Omental fat pad (tissue), 4 donors: ENCODE data around the gene THEM4. TPM values are rescaled to one million over a fixed set of nuclear protein-coding genes. Genes with fewer than 3 reads are reported as not detected.
A peak's percentile ranks its signal among the peaks of the same experiment; 100 is the strongest.

Source experiments
- ATAC-seq: fragments of 150-250 bp; one replicate; pipeline ENCODE4 v1.9.1; 2016; ENCODE audit warnings: mild to moderate bottlenecking, moderate library complexity; ENCODE audit not compliant: low FRiP score
- DNase-seq: peaks from one replicate; pipeline ENCODE4 v3.0.0-alpha.2; 2019; ENCODE audit warnings: low spot score
- CTCF ChIP-seq, 3 donors: fragments of 450-650 bp; IDR thresholded peaks; one replicate each; pipeline ENCODE4 v1.5.1; 2016 to 2017; ENCODE audit warnings: antibody characterized with exemption in 3 of 3, mild to moderate bottlenecking in 3 of 3, moderate library complexity in 2 of 3
- total RNA-seq, 4 donors: library from RNA; depleted of rRNA; stranded (reverse); fragments of >200 nt; gene quantifications; one replicate each; pipeline ENCODE4 v1.1.0, GENCODE V29; 2016

Gene THEM4
- total RNA-seq, 4 donors from 2014 or later, result 17.3 to 29.3 (median 21.8) TPM

GRCh38 chr1:151867321-151867720 lies 42.0 kb downstream of the THEM4 start:
- no peak for ATAC-seq
- no peak for DNase-seq
- TF ChIP-seq CTCF (IDR thresholded peaks at IDR 0.05), result no peak

GRCh38 chr1:151864411-151864810 lies 44.9 kb downstream of the THEM4 start:
- no peak for TF ChIP-seq CTCF (IDR thresholded peaks at IDR 0.05)
- peak; percentile 33 for ATAC-seq
- no peak for DNase-seq

GRCh38 chr1:151862604-151863003 lies 46.7 kb downstream of the THEM4 start:
- TF ChIP-seq CTCF (IDR thresholded peaks at IDR 0.05), result no peak
- no peak for DNase-seq
- no peak for ATAC-seq

GRCh38 chr1:151860504-151861187 lies 48.7 kb downstream of the THEM4 start:
- TF ChIP-seq CTCF (IDR thresholded peaks at IDR 0.05), result no peak
- ATAC-seq (no peak), DNase-seq (no peak)

- ATAC-seq (no peak), DNase-seq (no peak)
- TF ChIP-seq CTCF (IDR thresholded peaks at IDR 0.05), result no peak
Observed at GRCh38 chr1:151859891-151860293, 49.4 kb downstream of the THEM4 start.

GRCh38 chr1:151858886-151859665 lies 50.2 kb downstream of the THEM4 start:
- DNase-seq, result no peak
- ATAC-seq, result no peak
- no peak for TF ChIP-seq CTCF (IDR thresholded peaks at IDR 0.05)
